Measurements from ENCODE around the gene FHIT. TPM values are rescaled to one million over a fixed set of nuclear protein-coding genes. Genes with fewer than 3 reads are reported as not detected.

Gene FHIT
- total and polyA plus RNA-seq, 10 of the 15 experiments (the other 5 are each of a cell fraction or from before 2014, with no cell fraction given), result 4.2 to 14.9 (median 9.4) TPM

- TF ChIP-seq IKZF2 (IDR thresholded peaks at IDR 0.05) (peak; percentile 54 to 78; a peak in 3 of 4 replicates), NRF1 (conservative IDR thresholded peaks at IDR 0.05; ENCODE audit: low read depth, low read length) (no peak), SRF (IDR thresholded peaks at IDR 0.05; ENCODE audit: low read depth in 2 of 2, low read length in 2 of 2) (peak in 1 of 2 experiments; percentile 45; a peak in 1 of 4 replicates), CREB1 (IDR thresholded peaks at IDR 0.05; ENCODE audit: low read depth) (peak; percentile 64), ZNF592 (IDR thresholded peaks at IDR 0.05) (no peak), MLLT1 (IDR thresholded peaks at IDR 0.05) (peak; percentile 99), ZNF217 (IDR thresholded peaks at IDR 0.05) (no peak), IRF4 (IDR thresholded peaks at IDR 0.05; ENCODE audit: low read depth, low read length) (no peak), NR2F1 (conservative IDR thresholded peaks at IDR 0.05) (no peak), ZNF384 (IDR thresholded peaks at IDR 0.05; ENCODE audit: borderline replicate concordance, low read depth, low read length) (peak; percentile 24; the same call in 1 of the 2 replicates), NBN (IDR thresholded peaks at IDR 0.05) (0 out of 2 replicates have a peak, but pooled peaks have one; percentile 45), GATAD2B (conservative IDR thresholded peaks at IDR 0.05; ENCODE audit: low read depth) (no peak), ZNF274 (IDR thresholded peaks at IDR 0.05; ENCODE audit: insufficient read depth, insufficient read length) (no peak), SIX5 (IDR thresholded peaks at IDR 0.05; ENCODE audit: low read depth, low read length, severe bottlenecking) (no peak), POLR2AphosphoS5 (IDR thresholded peaks at IDR 0.05; ENCODE audit: low read length) (no peak), EGR1 (IDR thresholded peaks at IDR 0.05; ENCODE audit: borderline replicate concordance in 1 of 2, low read depth in 2 of 2, low read length in 2 of 2) (no peak), NFYA (IDR thresholded peaks at IDR 0.05; ENCODE audit: borderline replicate concordance, low read depth, low read length) (no peak), IKZF1 (conservative IDR thresholded peaks at IDR 0.05) (0 out of 2 replicates have a peak, but pooled peaks have one; percentile 17)
These were observed 56.2 kb downstream of the FHIT start (continued) for GRCh38 chr3:61194892-61195538.
